HL-60 (cell line): ENCODE data around the gene PGC.

Experiments
- GABPA ChIP-seq: IDR thresholded peaks from 2 replicates; pipeline ENCODE4 v1.6.1; 2012; ENCODE audit warnings: low read depth
- POLR2AphosphoS5 ChIP-seq: IDR thresholded peaks from 2 replicates; pipeline ENCODE4 v1.6.1; 2012; ENCODE audit warnings: low read depth
- TF ChIP-seq, protein P1 (sequence below): IDR thresholded peaks from one replicate; pipeline ENCODE4 v1.5.1; 2011; ENCODE audit warnings: low read length, control low read depth, inconsistent platforms; ENCODE audit not compliant: insufficient read depth
- TF ChIP-seq, protein P2 (sequence below): IDR thresholded peaks from 2 replicates; pipeline ENCODE4 v1.6.1; 2012; ENCODE audit warnings: low read depth; ENCODE audit not compliant: insufficient replicate concordance

DNA sequence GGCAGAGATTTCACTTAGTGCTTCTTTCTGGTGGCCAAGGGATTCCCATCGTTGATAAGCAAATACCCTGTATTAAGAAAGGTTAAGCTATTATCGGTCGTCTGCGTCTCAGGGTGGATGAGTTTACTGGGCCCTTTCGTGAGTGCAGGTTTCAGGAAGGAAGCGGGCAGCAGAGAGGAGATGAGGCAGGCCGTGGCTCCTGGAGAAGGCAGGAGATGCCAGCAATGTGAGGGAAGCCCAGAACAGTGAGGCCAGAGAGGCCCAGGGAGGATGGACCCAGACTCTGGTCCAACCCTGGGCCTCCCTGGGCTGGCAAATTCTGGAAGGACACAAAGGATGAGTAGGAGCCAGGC, 23.0 kb downstream of the PGC start:
- TF ChIP-seq, protein P1, sequence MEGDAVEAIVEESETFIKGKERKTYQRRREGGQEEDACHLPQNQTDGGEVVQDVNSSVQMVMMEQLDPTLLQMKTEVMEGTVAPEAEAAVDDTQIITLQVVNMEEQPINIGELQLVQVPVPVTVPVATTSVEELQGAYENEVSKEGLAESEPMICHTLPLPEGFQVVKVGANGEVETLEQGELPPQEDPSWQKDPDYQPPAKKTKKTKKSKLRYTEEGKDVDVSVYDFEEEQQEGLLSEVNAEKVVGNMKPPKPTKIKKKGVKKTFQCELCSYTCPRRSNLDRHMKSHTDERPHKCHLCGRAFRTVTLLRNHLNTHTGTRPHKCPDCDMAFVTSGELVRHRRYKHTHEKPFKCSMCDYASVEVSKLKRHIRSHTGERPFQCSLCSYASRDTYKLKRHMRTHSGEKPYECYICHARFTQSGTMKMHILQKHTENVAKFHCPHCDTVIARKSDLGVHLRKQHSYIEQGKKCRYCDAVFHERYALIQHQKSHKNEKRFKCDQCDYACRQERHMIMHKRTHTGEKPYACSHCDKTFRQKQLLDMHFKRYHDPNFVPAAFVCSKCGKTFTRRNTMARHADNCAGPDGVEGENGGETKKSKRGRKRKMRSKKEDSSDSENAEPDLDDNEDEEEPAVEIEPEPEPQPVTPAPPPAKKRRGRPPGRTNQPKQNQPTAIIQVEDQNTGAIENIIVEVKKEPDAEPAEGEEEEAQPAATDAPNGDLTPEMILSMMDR, result no peak
- TF ChIP-seq, protein P2, sequence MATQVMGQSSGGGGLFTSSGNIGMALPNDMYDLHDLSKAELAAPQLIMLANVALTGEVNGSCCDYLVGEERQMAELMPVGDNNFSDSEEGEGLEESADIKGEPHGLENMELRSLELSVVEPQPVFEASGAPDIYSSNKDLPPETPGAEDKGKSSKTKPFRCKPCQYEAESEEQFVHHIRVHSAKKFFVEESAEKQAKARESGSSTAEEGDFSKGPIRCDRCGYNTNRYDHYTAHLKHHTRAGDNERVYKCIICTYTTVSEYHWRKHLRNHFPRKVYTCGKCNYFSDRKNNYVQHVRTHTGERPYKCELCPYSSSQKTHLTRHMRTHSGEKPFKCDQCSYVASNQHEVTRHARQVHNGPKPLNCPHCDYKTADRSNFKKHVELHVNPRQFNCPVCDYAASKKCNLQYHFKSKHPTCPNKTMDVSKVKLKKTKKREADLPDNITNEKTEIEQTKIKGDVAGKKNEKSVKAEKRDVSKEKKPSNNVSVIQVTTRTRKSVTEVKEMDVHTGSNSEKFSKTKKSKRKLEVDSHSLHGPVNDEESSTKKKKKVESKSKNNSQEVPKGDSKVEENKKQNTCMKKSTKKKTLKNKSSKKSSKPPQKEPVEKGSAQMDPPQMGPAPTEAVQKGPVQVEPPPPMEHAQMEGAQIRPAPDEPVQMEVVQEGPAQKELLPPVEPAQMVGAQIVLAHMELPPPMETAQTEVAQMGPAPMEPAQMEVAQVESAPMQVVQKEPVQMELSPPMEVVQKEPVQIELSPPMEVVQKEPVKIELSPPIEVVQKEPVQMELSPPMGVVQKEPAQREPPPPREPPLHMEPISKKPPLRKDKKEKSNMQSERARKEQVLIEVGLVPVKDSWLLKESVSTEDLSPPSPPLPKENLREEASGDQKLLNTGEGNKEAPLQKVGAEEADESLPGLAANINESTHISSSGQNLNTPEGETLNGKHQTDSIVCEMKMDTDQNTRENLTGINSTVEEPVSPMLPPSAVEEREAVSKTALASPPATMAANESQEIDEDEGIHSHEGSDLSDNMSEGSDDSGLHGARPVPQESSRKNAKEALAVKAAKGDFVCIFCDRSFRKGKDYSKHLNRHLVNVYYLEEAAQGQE, result no peak
- TF ChIP-seq GABPA, result no peak
- TF ChIP-seq POLR2AphosphoS5, result no peak
